Glutamatergic neuron (in vitro differentiated cells): Measurements from ENCODE around the gene HTRA2. TPM values are rescaled to one million over a fixed set of nuclear protein-coding genes. Genes with fewer than 3 reads are reported as not detected.
A peak's percentile ranks its signal among the peaks of the same experiment; 100 is the strongest.

Experiments used
- DNase-seq: peaks from one replicate; pipeline ENCODE4 v3.0.0; 2022
- H3K27ac Mint-ChIP-seq: one replicate; pipeline ENCODE4 v1.8.0; 2020; ENCODE audit warnings: mild to moderate bottlenecking, mixed read lengths, inconsistent platforms; ENCODE audit not compliant: unreplicated experiment
- H3K27me3 Mint-ChIP-seq: one replicate; pipeline ENCODE4 v1.8.0; 2020; ENCODE audit warnings: mild to moderate bottlenecking, moderate library complexity, mixed read lengths, inconsistent platforms; ENCODE audit not compliant: unreplicated experiment
- H3K36me3 Mint-ChIP-seq: one replicate; pipeline ENCODE4 v1.8.0; 2020; ENCODE audit warnings: mild to moderate bottlenecking, mixed read lengths, inconsistent platforms; ENCODE audit not compliant: unreplicated experiment
- H3K4me1 Mint-ChIP-seq: one replicate; pipeline ENCODE4 v1.8.0; 2020; ENCODE audit warnings: mild to moderate bottlenecking, low read depth, mixed read lengths, inconsistent platforms; ENCODE audit not compliant: unreplicated experiment
- H3K4me3 Mint-ChIP-seq: one replicate; pipeline ENCODE4 v1.8.0; 2020; ENCODE audit warnings: mild to moderate bottlenecking, mixed read lengths, inconsistent platforms; ENCODE audit not compliant: unreplicated experiment
- H3K9me3 Mint-ChIP-seq: one replicate; pipeline ENCODE4 v1.8.0; 2020; ENCODE audit warnings: mild to moderate bottlenecking, moderate library complexity, mixed read lengths, inconsistent platforms; ENCODE audit not compliant: unreplicated experiment
- total RNA-seq: library from RNA; stranded (reverse); fragmentation: NEBNext Ultra II Directional; extraction: Animal tissue kit (Norgen Biotek cat#: 25700); gene quantifications from one replicate; pipeline ENCODE4 v1.2.1, GENCODE V29; 2021; ENCODE audit not compliant: unreplicated experiment
- TF ChIP-seq, protein P1 (sequence below): fragments of 200-600 bp; sonication (generic); IDR thresholded peaks from one replicate; pipeline ENCODE4 v1.5.0; 2021; ENCODE audit not compliant: partially characterized antibody, unreplicated experiment

Gene HTRA2
- total RNA-seq, 1 donor from 2014 or later: 46.7 TPM

DNA sequence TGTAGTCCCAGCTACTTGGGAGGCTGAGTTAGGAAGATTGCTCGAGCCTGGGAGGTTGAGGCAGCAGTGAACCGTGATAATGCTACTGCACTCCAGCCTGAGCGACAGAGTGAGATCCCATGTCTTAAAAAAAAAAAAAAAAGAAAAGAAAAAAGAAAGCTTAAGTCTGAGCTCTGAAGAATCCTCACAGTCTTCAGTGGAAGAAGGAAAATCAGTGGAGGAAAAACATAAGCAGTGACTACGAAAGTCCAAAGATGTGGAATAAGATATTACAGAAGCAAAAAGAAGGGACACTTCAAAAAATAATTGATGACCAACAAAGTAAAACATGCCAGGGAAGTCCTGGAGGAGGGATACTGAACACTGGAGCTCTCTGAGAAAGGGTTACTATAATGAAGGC lies 19.5 kb upstream of the HTRA2 start:
- TF ChIP-seq, protein P1, sequence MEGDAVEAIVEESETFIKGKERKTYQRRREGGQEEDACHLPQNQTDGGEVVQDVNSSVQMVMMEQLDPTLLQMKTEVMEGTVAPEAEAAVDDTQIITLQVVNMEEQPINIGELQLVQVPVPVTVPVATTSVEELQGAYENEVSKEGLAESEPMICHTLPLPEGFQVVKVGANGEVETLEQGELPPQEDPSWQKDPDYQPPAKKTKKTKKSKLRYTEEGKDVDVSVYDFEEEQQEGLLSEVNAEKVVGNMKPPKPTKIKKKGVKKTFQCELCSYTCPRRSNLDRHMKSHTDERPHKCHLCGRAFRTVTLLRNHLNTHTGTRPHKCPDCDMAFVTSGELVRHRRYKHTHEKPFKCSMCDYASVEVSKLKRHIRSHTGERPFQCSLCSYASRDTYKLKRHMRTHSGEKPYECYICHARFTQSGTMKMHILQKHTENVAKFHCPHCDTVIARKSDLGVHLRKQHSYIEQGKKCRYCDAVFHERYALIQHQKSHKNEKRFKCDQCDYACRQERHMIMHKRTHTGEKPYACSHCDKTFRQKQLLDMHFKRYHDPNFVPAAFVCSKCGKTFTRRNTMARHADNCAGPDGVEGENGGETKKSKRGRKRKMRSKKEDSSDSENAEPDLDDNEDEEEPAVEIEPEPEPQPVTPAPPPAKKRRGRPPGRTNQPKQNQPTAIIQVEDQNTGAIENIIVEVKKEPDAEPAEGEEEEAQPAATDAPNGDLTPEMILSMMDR: no peak
- Mint-ChIP-seq H3K36me3 (no peaks in the 10 kb centered on the region), H3K27ac (no peak overlapping the region), H3K27me3 (peaks cover 29% of the 10 kb centered on the region), H3K4me3 (peak overlapping the region; percentile 9), H3K9me3 (peaks cover 32% of the 10 kb centered on the region), H3K4me1 (peaks cover 20% of the 10 kb centered on the region)
- DNase-seq: no peak

DNA sequence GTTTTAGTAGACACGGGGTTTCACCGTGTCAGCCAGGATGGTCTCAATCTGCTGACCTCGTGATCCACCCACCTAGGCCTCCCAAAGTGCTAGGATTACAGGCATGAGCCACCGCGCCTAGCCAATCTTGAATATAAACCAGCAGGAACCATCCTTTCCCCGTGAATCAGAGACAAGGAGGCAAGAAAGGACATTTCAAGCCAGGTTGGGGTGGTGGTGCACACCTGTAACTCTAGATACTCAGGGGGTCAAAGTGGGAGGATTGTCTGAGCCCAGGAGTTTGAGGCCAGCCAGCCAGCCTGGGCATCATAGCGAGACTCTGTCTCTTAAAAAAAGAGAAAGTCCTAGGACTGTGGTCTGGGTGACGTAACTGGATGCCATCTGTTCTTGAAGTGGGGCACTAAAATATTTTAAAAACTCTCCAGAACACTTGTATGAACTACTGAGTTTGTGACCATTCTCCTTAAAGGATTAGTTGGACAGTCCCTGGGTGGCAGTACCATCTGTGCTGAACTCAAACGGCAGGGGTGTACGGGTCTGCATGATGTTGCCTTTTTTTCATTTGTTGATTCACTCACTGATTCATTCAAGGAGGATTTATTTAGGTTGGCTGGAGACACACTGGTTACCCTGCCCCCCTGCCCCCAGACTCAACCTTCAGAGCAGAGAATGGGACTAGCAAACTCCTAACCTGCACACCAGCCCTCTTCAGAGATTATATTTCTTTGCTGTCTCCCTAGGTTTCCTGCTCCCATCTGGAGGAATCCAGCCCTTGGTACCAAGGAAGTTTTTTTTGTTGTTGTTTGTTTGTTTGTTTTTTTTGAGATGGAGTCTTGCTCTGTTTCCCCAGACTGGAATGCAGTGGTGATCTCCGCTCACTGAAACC lies 18.4 kb upstream of the HTRA2 start:
- Mint-ChIP-seq H3K4me3 (no peak overlapping the region), H3K27ac (peak overlapping the region; percentile 52), H3K4me1 (peaks cover 20% of the 10 kb centered on the region), H3K27me3 (peaks cover 29% of the 10 kb centered on the region), H3K36me3 (peaks cover under 1% of the 10 kb centered on the region), H3K9me3 (peaks cover 32% of the 10 kb centered on the region)
- no peak for DNase-seq
- TF ChIP-seq, protein P1: no peak

DNA sequence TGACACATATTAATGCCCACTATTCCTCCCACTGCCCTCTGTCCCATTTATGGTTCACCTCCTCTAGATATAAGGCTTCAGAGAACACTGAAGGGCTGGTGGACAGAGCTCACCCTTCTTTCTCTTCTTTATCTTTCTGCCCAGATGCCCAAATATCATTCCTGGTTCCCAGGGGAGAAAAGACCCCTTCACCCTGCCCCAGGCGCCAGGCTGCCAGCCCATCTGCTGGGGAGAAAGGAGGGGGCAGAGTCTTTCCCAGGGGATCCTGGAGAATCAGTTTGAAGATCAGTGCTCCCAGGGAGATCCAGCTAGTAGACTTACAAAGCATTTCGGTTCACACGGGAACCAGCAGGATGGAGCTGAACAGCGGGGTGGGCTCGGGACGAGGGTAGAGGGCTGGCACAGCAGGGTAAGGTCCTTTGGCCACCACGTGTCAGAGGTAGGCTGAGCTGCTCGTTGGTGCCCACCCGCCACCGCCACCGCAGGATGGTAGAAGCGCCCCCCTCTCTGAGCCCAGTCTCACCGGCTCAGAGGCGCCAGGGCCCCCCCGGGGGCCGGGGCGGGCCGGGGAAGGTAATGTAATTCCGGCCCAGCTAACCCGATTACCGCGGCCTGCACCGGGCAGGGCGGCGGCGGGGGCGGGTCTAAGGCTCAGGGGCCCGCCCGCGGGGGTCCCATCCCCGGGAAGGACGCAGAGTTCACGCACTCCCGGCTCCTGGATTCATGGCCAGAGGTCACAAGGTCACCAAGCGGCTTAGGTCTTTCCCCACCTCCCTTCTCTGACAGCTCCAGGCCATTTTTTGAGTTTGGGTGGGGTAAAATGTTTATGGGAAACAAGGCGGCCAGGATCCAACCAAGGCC lies 16.8 kb upstream of the HTRA2 start:
- Mint-ChIP-seq H3K9me3 (peaks cover 25% of the 10 kb centered on the region), H3K27me3 (peaks cover 29% of the 10 kb centered on the region), H3K4me3 (peak overlapping the region; percentile 78), H3K4me1 (peaks cover 15% of the 10 kb centered on the region), H3K27ac (peak overlapping the region; percentile 52), H3K36me3 (peaks cover 8% of the 10 kb centered on the region)
- DNase-seq: peak; percentile 42
- TF ChIP-seq, protein P1: no peak

- peaks cover 28% of the 10 kb centered on the region for H3K27me3 Mint-ChIP-seq
These were observed 15.9 kb upstream of the HTRA2 start for GRCh38 chr2:74513605-74514367.

More at GRCh38 chr2:74513605-74514367, 15.9 kb upstream of the HTRA2 start:
- H3K36me3 Mint-ChIP-seq: peaks cover 8% of the 10 kb centered on the region
- TF ChIP-seq, protein P1: no peak
- H3K9me3 Mint-ChIP-seq: peaks cover 18% of the 10 kb centered on the region
- peak; percentile 34 for DNase-seq
- H3K4me1 Mint-ChIP-seq: peaks cover 7% of the 10 kb centered on the region
- peak overlapping the region; percentile 78 for H3K4me3 Mint-ChIP-seq
- no peak overlapping the region for H3K27ac Mint-ChIP-seq
